ENCODE results near the gene LRP2. TPM values are rescaled to one million over a fixed set of nuclear protein-coding genes. Genes with fewer than 3 reads are reported as not detected.

The LRP2 gene
- total and polyA plus RNA-seq, 8 donors: 0.06 to 0.08 TPM; not detected in 6

DNA sequence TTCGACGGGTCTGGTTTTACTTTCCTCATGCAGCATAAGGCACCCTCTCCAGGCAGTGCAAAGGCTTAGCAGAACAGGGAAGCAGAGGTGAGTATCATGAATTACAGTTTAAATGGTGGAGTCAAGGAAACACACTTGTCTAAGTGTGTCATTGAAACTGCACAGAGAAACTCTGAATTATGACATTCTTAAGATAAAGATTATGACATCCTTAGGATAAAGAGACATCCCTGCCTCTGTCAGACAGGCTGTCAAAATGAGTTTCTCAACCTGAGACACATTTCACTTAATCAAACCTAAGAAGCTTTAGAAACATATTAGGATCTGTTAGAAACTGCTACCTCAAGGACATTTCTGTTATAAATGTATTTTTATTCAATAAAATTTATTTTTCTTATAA is 179.8 kb downstream of the LRP2 start:
- Histone ChIP-seq H3K4me1 (no peaks in the 10 kb centered on the region), H3K4me3 (no peak overlapping the region), H3K9me3 (no peaks in the 10 kb centered on the region), H3K36me3 (no peaks in the 10 kb centered on the region), H3K27me3 (no peaks in the 10 kb centered on the region), H3K27ac (no peak overlapping the region)
- 68 to 87% methylated on average over 2 of the region's 2 CpGs for WGBS, 2 donors
- ATAC-seq: no peak
- no peak for FAIRE-seq
- intact Hi-C loops (cut with DNase I): no loop called here
- TF ChIP-seq CTCF (IDR thresholded peaks at IDR 0.05): no peak
- DNase-seq: no peak

GRCh38 chr2:169178804-169179390 is 183.4 kb downstream of the LRP2 start:
- no peak for TF ChIP-seq CTCF (IDR thresholded peaks at IDR 0.05)
- Histone ChIP-seq H3K4me1 (no peaks in the 10 kb centered on the region), H3K9me3 (no peaks in the 10 kb centered on the region), H3K27ac (no peak overlapping the region), H3K4me3 (no peak overlapping the region), H3K27me3 (no peaks in the 10 kb centered on the region), H3K36me3 (no peaks in the 10 kb centered on the region)
- DNase-seq: no peak
- no peak for FAIRE-seq
- no peak for ATAC-seq
- intact Hi-C loops (cut with DNase I): no loop called here
- 76 to 82% methylated on average over 1 of the region's 1 CpG for WGBS, 2 donors

DNA sequence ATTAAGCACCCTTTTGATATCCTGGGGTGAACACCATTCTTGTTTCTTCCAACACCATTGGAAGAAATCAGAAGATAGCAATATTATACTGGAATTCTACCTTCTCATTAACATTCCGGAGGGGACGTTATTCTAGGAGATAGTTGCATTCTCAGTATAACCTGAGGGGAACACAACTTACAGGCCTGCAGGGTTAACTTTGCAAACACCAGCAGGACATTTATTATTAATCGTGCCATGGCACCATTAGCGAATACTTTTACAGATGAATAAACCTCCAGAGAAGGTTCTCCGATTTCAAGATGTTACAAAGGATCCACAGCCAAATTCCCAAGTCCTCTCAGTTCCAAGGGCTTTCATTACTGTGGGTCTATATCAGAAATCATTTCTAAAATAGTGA is 184.0 kb downstream of the LRP2 start:
- TF ChIP-seq CTCF (IDR thresholded peaks at IDR 0.05): no peak
- Histone ChIP-seq H3K9me3 (no peaks in the 10 kb centered on the region), H3K36me3 (no peaks in the 10 kb centered on the region), H3K27me3 (no peaks in the 10 kb centered on the region), H3K4me1 (no peaks in the 10 kb centered on the region), H3K4me3 (no peak overlapping the region), H3K27ac (no peak overlapping the region)
- DNase-seq (no peak), FAIRE-seq (no peak), ATAC-seq (no peak)
- WGBS, 2 donors: 59 to 61% methylated on average over 5 of the region's 5 CpGs
- intact Hi-C loops (cut with DNase I): no loop called here

GRCh38 chr2:169175112-169175511 is 187.2 kb downstream of the LRP2 start:
- FAIRE-seq (no peak), ATAC-seq (no peak), DNase-seq (no peak)
- Histone ChIP-seq H3K4me3 (no peak overlapping the region), H3K4me1 (no peaks in the 10 kb centered on the region), H3K36me3 (no peaks in the 10 kb centered on the region), H3K27ac (no peak overlapping the region), H3K9me3 (no peaks in the 10 kb centered on the region), H3K27me3 (no peaks in the 10 kb centered on the region)
- TF ChIP-seq CTCF (IDR thresholded peaks at IDR 0.05): no peak
- 82 to 85% methylated on average over 10 of the region's 10 CpGs for WGBS, 2 donors
- intact Hi-C loops (cut with DNase I): no loop called here

GRCh38 chr2:169173876-169174275 is 188.5 kb downstream of the LRP2 start:
- Histone ChIP-seq H3K9me3 (no peaks in the 10 kb centered on the region), H3K4me1 (no peaks in the 10 kb centered on the region), H3K36me3 (no peaks in the 10 kb centered on the region), H3K27ac (no peak overlapping the region), H3K4me3 (no peak overlapping the region), H3K27me3 (no peaks in the 10 kb centered on the region)
- intact Hi-C loops (cut with DNase I): no loop called here
- FAIRE-seq: no peak
- no peak for DNase-seq
- WGBS, 2 donors: 67 to 71% methylated on average over 9 of the region's 9 CpGs
- no peak for ATAC-seq
- TF ChIP-seq CTCF (IDR thresholded peaks at IDR 0.05): no peak

Data from pancreas (tissue), 10 donors.